Renal cortex interstitium (tissue), 15 donors: ENCODE data around the gene GRSF1. TPM values are rescaled to one million over a fixed set of nuclear protein-coding genes. Genes with fewer than 3 reads are reported as not detected.

ENCODE experiments used
- DNase-seq, 11 donors: peaks; one replicate each; pipeline ENCODE4 v3.0.0-alpha.2; 2013; ENCODE audit warnings: low read depth in 9 of 11, low spot score in 4 of 11; ENCODE audit errors: extremely low read depth in 1 of 11
- long read RNA-seq, 16 experiments: transcript quantifications; one replicate each; lab custom pipeline, GENCODE V29; 2026
- polyA plus RNA-seq, 3 donors: library from polyadenylated mRNA; unstranded; fragments of 120-200 nt; gene quantifications; one replicate each; pipeline ENCODE4 v1.2.1, GENCODE V29; 2013; ENCODE audit not compliant: insufficient read length in 3 of 3

The GRSF1 gene
- 100 to 1,000 TPM; 119 to 146 (median 128) TPM for polyA plus RNA-seq
- long read RNA-seq, donor 1, full-length matches to known transcripts = 29 of 34 reads
- long read RNA-seq, donor 1, partial matches to known transcripts = 5 of 34 reads
- long read RNA-seq, donor 1, other reads (novel, unspliced or antisense) = 0 of 34 reads
- long read RNA-seq, donor 2, full-length matches to known transcripts = 11 of 16 reads
- long read RNA-seq, donor 2, partial matches to known transcripts = 0 of 16 reads
- long read RNA-seq, donor 2, other reads (novel, unspliced or antisense) = 5 of 16 reads
- long read RNA-seq, donor 3, full-length matches to known transcripts = 27 of 34 reads
- long read RNA-seq, donor 3, partial matches to known transcripts = 7 of 34 reads
- long read RNA-seq, donor 3, other reads (novel, unspliced or antisense) = 0 of 34 reads
- long read RNA-seq, donor 4, full-length matches to known transcripts = 20 of 20 reads
- long read RNA-seq, donor 4, partial matches to known transcripts = 0 of 20 reads
- long read RNA-seq, donor 4, other reads (novel, unspliced or antisense) = 0 of 20 reads
- long read RNA-seq, donor 5 = 0 reads
- long read RNA-seq, donor 6, full-length matches to known transcripts = 11 of 11 reads
- long read RNA-seq, donor 6, partial matches to known transcripts = 0 of 11 reads
- long read RNA-seq, donor 6, other reads (novel, unspliced or antisense) = 0 of 11 reads
- long read RNA-seq, donor 7, full-length matches to known transcripts = 24 of 24 reads
- long read RNA-seq, donor 7, partial matches to known transcripts = 0 of 24 reads
- long read RNA-seq, donor 7, other reads (novel, unspliced or antisense) = 0 of 24 reads
- long read RNA-seq, donor 8 = 0 reads
- long read RNA-seq, donor 9, full-length matches to known transcripts = 17 of 17 reads
- long read RNA-seq, donor 9, partial matches to known transcripts = 0 of 17 reads
- long read RNA-seq, donor 9, other reads (novel, unspliced or antisense) = 0 of 17 reads
- long read RNA-seq, donor 10, full-length matches to known transcripts = 21 of 21 reads
- long read RNA-seq, donor 10, partial matches to known transcripts = 0 of 21 reads
- long read RNA-seq, donor 10, other reads (novel, unspliced or antisense) = 0 of 21 reads
- long read RNA-seq, donor 11, full-length matches to known transcripts = 14 of 14 reads
- long read RNA-seq, donor 11, partial matches to known transcripts = 0 of 14 reads
- long read RNA-seq, donor 11, other reads (novel, unspliced or antisense) = 0 of 14 reads
- long read RNA-seq, donor 12, full-length matches to known transcripts = 7 of 7 reads
- long read RNA-seq, donor 12, partial matches to known transcripts = 0 of 7 reads
- long read RNA-seq, donor 12, other reads (novel, unspliced or antisense) = 0 of 7 reads
- long read RNA-seq, donor 13 = 0 reads
- long read RNA-seq, donor 14, full-length matches to known transcripts = 22 of 32 reads
- long read RNA-seq, donor 14, partial matches to known transcripts = 10 of 32 reads
- long read RNA-seq, donor 14, other reads (novel, unspliced or antisense) = 0 of 32 reads
- long read RNA-seq, donor 15, full-length matches to known transcripts = 9 of 9 reads
- long read RNA-seq, donor 15, partial matches to known transcripts = 0 of 9 reads
- long read RNA-seq, donor 15, other reads (novel, unspliced or antisense) = 0 of 9 reads
- long read RNA-seq, donor 16, full-length matches to known transcripts = 40 of 57 reads
- long read RNA-seq, donor 16, partial matches to known transcripts = 6 of 57 reads
- long read RNA-seq, donor 16, other reads (novel, unspliced or antisense) = 11 of 57 reads

- DNase-seq = peak; percentile 73 to 87 (median 84)
These were observed at the start of gene GRSF1 for GRCh38 chr4:70839589-70840093. Gene GRSF1, minus strand, starts transcription at chr4:70839890. Its CDS starts 63 bp downstream, at chr4:70839827.

- DNase-seq = no peak
These were observed 45.5 kb upstream of the GRSF1 start for GRCh38 chr4:70885174-70885573.

GRCh38 chr4:70880739-70881138 lies 41.0 kb upstream of the GRSF1 start:
- DNase-seq = no peak

GRCh38 chr4:70877556-70877955 lies 37.9 kb upstream of the GRSF1 start:
- no peak for DNase-seq

GRCh38 chr4:70874268-70875156 lies 34.8 kb upstream of the GRSF1 start:
- no peak for DNase-seq

- DNase-seq = no peak
These were observed 33.5 kb upstream of the GRSF1 start for GRCh38 chr4:70873216-70873615.

GRCh38 chr4:70868778-70869177 lies 29.1 kb upstream of the GRSF1 start:
- DNase-seq = no peak

GRCh38 chr4:70863099-70863790 lies 23.6 kb upstream of the GRSF1 start:
- no peak for DNase-seq

- DNase-seq = no peak
These were observed 19.4 kb upstream of the GRSF1 start for GRCh38 chr4:70859066-70859465.

- no peak for DNase-seq
These were observed 18.8 kb upstream of the GRSF1 start for GRCh38 chr4:70858454-70858853.

GRCh38 chr4:70855464-70855863 lies 15.8 kb upstream of the GRSF1 start:
- no peak for DNase-seq

GRCh38 chr4:70849291-70849690 lies 9.6 kb upstream of the GRSF1 start:
- DNase-seq = no peak

- no peak for DNase-seq
These were observed 4.5 kb upstream of the GRSF1 start for GRCh38 chr4:70844180-70844579.

- DNase-seq = no peak
These were observed 3.2 kb upstream of the GRSF1 start for GRCh38 chr4:70842761-70843435.

GRCh38 chr4:70841951-70842350 lies 2.3 kb upstream of the GRSF1 start:
- no peak for DNase-seq

- no peak for DNase-seq
These were observed 1.5 kb upstream of the GRSF1 start for GRCh38 chr4:70841211-70841610.
